Cardiac muscle cell (in vitro differentiated cells and primary cell): ENCODE results near the gene PDP2. TPM values are rescaled to one million over a fixed set of nuclear protein-coding genes. Genes with fewer than 3 reads are reported as not detected.
A peak's percentile ranks its signal among the peaks of the same experiment; 100 is the strongest.

Experiments
- DNase-seq, 2 donors: peaks; one replicate each; pipeline versions ENCODE4 v3.0.0 to v3.0.0-alpha.2; 2010 to 2017; ENCODE audit warnings: low read depth in 1 of 2, low spot score in 1 of 2
- H3K27ac ChIP-seq: fragments of 200-600 bp; sonication (generic); 2 replicates; pipeline ENCODE4 v1.5.1; 2016
- H3K27me3 ChIP-seq: fragments of 200-600 bp; sonication (generic); 2 replicates; pipeline ENCODE4 v1.6.0; 2016; ENCODE audit warnings: control low read depth
- H3K36me3 ChIP-seq: fragments of 200-600 bp; sonication (generic); 2 replicates; pipeline ENCODE4 v1.5.1; 2016; ENCODE audit warnings: control low read depth
- H3K4me1 ChIP-seq: fragments of 200-600 bp; sonication (generic); 2 replicates; pipeline ENCODE4 v1.8.1; 2017; ENCODE audit warnings: low read depth, mild to moderate bottlenecking, mixed run types
- H3K4me3 ChIP-seq: fragments of 200-600 bp; sonication (generic); 2 replicates; pipeline ENCODE4 v1.5.1; 2016; ENCODE audit warnings: mild to moderate bottlenecking
- H3K9me3 ChIP-seq: fragments of 200-600 bp; sonication (generic); 2 replicates; pipeline ENCODE4 v1.5.1; 2017; ENCODE audit warnings: low read depth, mild to moderate bottlenecking, control low read depth
- polyA plus RNA-seq: library from polyadenylated mRNA; unstranded; fragments of >200 nt; fragmentation: Nextera tagmentation; extraction: Ambion mirVana; gene quantifications from 2 replicates; pipeline ENCODE4 v1.2.1, GENCODE V29; 2016
- total RNA-seq: library from RNA; depleted of rRNA; stranded (reverse); fragments of >200 nt; gene quantifications from 2 replicates; pipeline ENCODE4 v1.2.3, GENCODE V29; 2016
- TF ChIP-seq, protein P1 (sequence below): IDR thresholded peaks from 2 replicates; pipeline ENCODE4 v1.5.1; 2012; ENCODE audit warnings: low read depth, mild to moderate bottlenecking, low read length

Gene PDP2
- total and polyA plus RNA-seq, 2 experiments from 2014 or later = 4.1 to 19.4 TPM

DNA sequence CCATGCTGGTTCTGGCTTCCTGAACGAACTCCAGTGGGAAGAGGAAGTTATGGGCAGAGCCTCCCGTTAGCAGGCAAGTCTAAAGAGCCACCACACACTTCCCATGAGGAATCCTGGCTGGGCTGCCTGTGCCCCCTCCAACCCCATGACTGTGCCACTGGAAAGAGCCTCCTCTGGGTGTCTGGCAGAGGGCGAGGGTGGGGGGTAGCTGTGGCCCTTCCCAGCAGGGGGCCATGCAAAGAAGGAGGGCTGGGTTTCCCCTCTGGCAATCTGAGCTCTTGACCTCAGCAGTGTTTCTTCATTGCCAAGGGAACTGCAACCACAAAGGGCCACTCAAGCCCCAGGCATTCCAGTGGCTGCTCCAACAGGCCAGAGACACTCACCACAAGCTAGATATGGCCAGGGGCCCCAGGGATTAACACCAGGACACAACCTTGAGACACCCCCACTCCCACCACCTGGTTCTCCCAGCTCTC, 46.7 kb downstream of the PDP2 start:
- TF ChIP-seq, protein P1, sequence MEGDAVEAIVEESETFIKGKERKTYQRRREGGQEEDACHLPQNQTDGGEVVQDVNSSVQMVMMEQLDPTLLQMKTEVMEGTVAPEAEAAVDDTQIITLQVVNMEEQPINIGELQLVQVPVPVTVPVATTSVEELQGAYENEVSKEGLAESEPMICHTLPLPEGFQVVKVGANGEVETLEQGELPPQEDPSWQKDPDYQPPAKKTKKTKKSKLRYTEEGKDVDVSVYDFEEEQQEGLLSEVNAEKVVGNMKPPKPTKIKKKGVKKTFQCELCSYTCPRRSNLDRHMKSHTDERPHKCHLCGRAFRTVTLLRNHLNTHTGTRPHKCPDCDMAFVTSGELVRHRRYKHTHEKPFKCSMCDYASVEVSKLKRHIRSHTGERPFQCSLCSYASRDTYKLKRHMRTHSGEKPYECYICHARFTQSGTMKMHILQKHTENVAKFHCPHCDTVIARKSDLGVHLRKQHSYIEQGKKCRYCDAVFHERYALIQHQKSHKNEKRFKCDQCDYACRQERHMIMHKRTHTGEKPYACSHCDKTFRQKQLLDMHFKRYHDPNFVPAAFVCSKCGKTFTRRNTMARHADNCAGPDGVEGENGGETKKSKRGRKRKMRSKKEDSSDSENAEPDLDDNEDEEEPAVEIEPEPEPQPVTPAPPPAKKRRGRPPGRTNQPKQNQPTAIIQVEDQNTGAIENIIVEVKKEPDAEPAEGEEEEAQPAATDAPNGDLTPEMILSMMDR = no peak
- Histone ChIP-seq H3K4me3 (no peak overlapping the region), H3K27me3 (no peaks in the 10 kb centered on the region), H3K9me3 (no peaks in the 10 kb centered on the region), H3K36me3 (no peaks in the 10 kb centered on the region), H3K4me1 (peaks cover 48% of the 10 kb centered on the region), H3K27ac (peak overlapping the region; percentile 80)
- DNase-seq = peak in 1 of 2 donors; percentile 93

DNA sequence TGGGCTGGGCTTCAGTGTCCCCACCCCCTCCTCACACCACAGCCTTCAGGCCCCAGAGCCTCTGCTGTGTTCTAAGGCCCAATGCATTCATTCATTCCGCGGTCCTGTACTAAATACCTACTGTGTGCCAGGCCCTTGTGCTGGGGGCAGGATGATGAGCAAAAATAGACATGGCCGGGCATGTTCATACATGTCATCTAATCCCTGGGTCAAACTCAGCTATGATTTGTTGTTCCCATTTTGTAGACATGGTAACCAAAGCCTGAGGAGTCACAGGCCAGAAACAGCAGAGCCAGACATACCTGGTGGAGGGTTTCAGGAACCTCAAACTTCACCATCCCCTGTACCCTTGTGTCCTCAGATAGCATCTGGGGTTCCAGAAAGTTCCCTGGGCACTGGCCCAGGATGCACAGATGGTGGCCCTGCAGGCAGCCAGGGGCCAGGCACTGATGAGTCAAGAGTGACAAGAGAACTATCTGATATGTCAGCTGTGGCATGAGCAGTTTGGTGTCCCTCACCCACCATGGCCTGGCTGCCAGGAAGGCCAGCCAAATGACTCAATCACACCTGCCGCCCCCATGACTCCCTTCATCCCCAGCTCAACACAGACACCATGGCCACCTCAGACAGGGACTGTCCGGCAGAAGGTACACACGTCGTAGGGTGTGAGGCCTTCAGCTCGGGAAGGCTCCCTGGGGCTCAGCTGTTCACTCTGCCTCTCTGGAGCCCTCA, 47.8 kb downstream of the PDP2 start:
- H3K36me3 ChIP-seq = no peaks in the 10 kb centered on the region
- no peak for DNase-seq
- H3K27me3 ChIP-seq = no peaks in the 10 kb centered on the region
- TF ChIP-seq, protein P1 = no peak
- H3K9me3 ChIP-seq = no peaks in the 10 kb centered on the region
- no peak overlapping the region for H3K27ac ChIP-seq
- peaks cover 48% of the 10 kb centered on the region for H3K4me1 ChIP-seq
- H3K4me3 ChIP-seq = no peak overlapping the region

DNA sequence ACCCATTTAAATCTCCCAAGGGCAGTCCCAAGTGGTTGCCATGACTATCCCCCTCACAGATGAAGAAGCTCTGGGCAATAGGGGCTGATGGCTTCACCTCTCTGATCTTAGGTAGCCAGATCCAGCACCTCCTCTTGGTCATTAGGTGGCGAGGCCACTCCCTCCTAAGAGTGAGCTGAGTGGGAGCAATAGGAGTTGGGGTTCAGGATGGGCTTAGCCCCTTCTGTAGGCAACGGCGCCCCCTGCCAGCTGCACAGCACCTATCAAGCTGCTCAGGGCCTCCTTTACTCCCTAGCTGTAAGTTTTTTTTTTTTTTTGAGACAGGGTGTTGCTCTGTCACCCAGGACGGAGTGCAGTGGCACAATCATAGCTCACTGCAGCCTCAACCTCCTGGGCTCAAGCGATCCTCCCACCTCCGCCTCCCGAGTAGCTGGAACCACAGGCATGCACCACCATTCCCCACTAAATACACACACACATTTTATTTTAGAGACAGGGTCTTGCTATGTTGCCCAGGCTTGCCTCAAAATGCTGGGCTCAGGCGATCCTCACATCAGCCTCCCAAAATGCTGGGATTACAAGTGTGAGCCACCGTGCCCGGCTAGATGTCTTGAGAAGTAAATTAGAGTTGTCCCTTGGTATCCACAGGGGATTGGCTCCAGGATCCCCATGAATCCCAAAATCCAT, 48.5 kb downstream of the PDP2 start:
- Histone ChIP-seq H3K4me1 (peaks cover 45% of the 10 kb centered on the region), H3K27me3 (no peaks in the 10 kb centered on the region), H3K4me3 (no peak overlapping the region), H3K27ac (no peak overlapping the region), H3K36me3 (no peaks in the 10 kb centered on the region), H3K9me3 (no peaks in the 10 kb centered on the region)
- DNase-seq = peak; percentile 50 to 68
- TF ChIP-seq, protein P1 = peak; percentile 57

DNA sequence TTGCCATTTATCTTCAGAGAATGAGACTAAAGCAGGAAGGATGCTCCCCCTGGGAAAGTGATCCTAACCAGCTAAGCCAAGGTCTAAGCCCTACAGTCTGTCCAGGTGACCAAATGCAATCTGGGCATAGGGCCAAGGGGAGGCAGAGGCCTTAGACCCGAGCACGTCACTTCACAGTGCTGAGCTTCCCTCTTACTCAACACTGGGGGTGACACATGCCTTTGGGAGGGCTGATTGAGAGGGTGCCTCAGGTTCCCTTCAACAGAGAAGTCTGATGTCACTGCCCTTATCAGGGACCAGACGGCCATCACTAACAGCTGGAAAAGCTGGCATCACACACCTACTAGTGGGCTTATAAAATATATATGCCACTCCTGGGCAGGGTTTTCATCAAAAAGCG, 49.9 kb downstream of the PDP2 start:
- H3K36me3 ChIP-seq = no peaks in the 10 kb centered on the region
- peak overlapping the region; percentile 74 for H3K27ac ChIP-seq
- no peak overlapping the region for H3K4me3 ChIP-seq
- peak; percentile 52 to 60 for DNase-seq
- TF ChIP-seq, protein P1 = no peak
- H3K4me1 ChIP-seq = peaks cover 37% of the 10 kb centered on the region
- no peaks in the 10 kb centered on the region for H3K9me3 ChIP-seq
- no peaks in the 10 kb centered on the region for H3K27me3 ChIP-seq

DNA sequence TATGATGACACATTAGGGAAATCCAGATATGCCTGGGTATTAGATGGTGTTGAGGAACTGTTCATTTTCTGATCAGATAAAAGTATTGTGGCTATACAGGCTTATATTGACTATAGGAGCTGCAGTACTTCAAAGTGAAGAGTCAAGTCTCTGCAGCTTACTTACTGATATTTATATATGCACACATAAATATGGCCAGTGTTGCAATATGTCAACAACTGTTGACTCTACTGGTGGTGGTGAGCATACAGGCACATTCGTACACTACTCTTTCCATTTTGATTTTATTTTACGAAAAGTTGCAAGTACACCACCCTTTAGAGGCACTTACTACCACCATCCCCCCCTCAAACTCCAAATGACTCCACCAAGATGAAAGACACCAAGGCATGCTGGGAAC, 51.4 kb downstream of the PDP2 start:
- no peak overlapping the region for H3K4me3 ChIP-seq
- H3K4me1 ChIP-seq = peaks cover 37% of the 10 kb centered on the region
- no peak overlapping the region for H3K27ac ChIP-seq
- DNase-seq = no peak
- H3K27me3 ChIP-seq = no peaks in the 10 kb centered on the region
- no peaks in the 10 kb centered on the region for H3K9me3 ChIP-seq
- H3K36me3 ChIP-seq = no peaks in the 10 kb centered on the region
- TF ChIP-seq, protein P1 = no peak
